NT2/D1 (cell line): Measurements from ENCODE around the gene CCNC.

Experiments
- SUZ12 ChIP-seq: IDR thresholded peaks from 2 replicates; pipeline ENCODE4 v1.6.1; 2011; ENCODE audit not compliant: insufficient read length, insufficient read depth; ENCODE audit errors: extremely low read depth
- ZNF274 ChIP-seq: IDR thresholded peaks from 2 replicates; pipeline ENCODE4 v1.6.1; 2011; ENCODE audit warnings: mild to moderate bottlenecking, low read depth, low read length

- TF ChIP-seq ZNF274, result no peak
- TF ChIP-seq SUZ12, result no peak
These were observed 73.0 kb downstream of the CCNC start for GRCh38 chr6:99495466-99495865.
